Caco-2 (cell line): ENCODE measurements around the gene RNF2. TPM values are rescaled to one million over a fixed set of nuclear protein-coding genes. Genes with fewer than 3 reads are reported as not detected.

Source experiments
- BruUV-seq: library from RNA; stranded (reverse); fragments of 400-500 nt; replicated peaks from 2 replicates; lab custom pipeline; 2021; lab: Mats Ljungman, UMichigan
- CTCF ChIA-PET: fragments of 300-600 bp; sonication (Branson Sonifier 250); formaldehyde crosslinking; loops from one replicate; lab custom pipeline; 2022; ENCODE audit warnings: antibody characterized with exemption; lab: Charles Lee
- POLR2A ChIA-PET: fragments of 300-600 bp; sonication (Branson Sonifier 250); formaldehyde crosslinking; loops from one replicate; lab custom pipeline; 2022; ENCODE audit warnings: antibody characterized with exemption; lab: Charles Lee
- DNase-seq, 2 experiments: peaks; one replicate each; pipeline versions ENCODE4 v3.0.0 to v3.0.0-alpha.2; 2020 to 2022
- H3K27me3 ChIP-seq: replicated peaks from 2 replicates; pipeline ENCODE4 v1.6.0; 2011; ENCODE audit warnings: low read length; ENCODE audit not compliant: control insufficient read depth, insufficient read depth
- H3K36me3 ChIP-seq: 2 replicates; pipeline ENCODE4 v1.5.1; 2011; ENCODE audit warnings: low read length; ENCODE audit not compliant: control insufficient read depth, insufficient read depth
- H3K4me1 ChIP-seq: fragments of 250-450 bp; sonication (Bioruptor Pico); 2 replicates; pipeline ENCODE4 v1.5.1; 2020; ENCODE audit warnings: mild to moderate bottlenecking
- H3K4me3 ChIP-seq: 2 replicates; pipeline ENCODE4 v1.5.1; 2011; ENCODE audit warnings: low read depth, mild to moderate bottlenecking, control low read depth, low read length
- H3K9me3 ChIP-seq: fragments of 250-450 bp; sonication (Bioruptor Pico); 2 replicates; pipeline ENCODE4 v1.5.1; 2020; ENCODE audit warnings: mild to moderate bottlenecking, moderate library complexity
- H3K27ac Mint-ChIP-seq: one replicate; pipeline ENCODE4 v1.8.0; 2022; ENCODE audit warnings: mixed read lengths; ENCODE audit not compliant: unreplicated experiment
- H3K27me3 Mint-ChIP-seq: one replicate; pipeline ENCODE4 v1.8.0; 2022; ENCODE audit warnings: mixed read lengths; ENCODE audit not compliant: insufficient read depth, unreplicated experiment
- H3K36me3 Mint-ChIP-seq: one replicate; pipeline ENCODE4 v1.8.0; 2022; ENCODE audit warnings: mild to moderate bottlenecking, mixed read lengths; ENCODE audit not compliant: insufficient read depth, unreplicated experiment
- H3K4me1 Mint-ChIP-seq: one replicate; pipeline ENCODE4 v1.8.0; 2022; ENCODE audit warnings: low read depth, mixed read lengths; ENCODE audit not compliant: unreplicated experiment
- H3K4me3 Mint-ChIP-seq: one replicate; pipeline ENCODE4 v1.8.0; 2022; ENCODE audit warnings: mild to moderate bottlenecking, moderate library complexity, mixed read lengths; ENCODE audit not compliant: unreplicated experiment
- H3K9me3 Mint-ChIP-seq: one replicate; pipeline ENCODE4 v1.8.0; 2022; ENCODE audit warnings: mixed read lengths; ENCODE audit not compliant: unreplicated experiment
- intact Hi-C: fragments of 100-400 bp; cut with micrococcal nuclease; formaldehyde crosslinking; loops from one replicate; pipeline ENCODE4 v1.10.0; 2022; ENCODE audit not compliant: unreplicated experiment
- total RNA-seq: library from RNA; stranded (reverse); gene quantifications from 2 replicates; pipeline ENCODE4 v1.2.3, GENCODE V29; 2022
- TF ChIP-seq, protein P1 (sequence below), 2 experiments: fragments of 200-600 bp in 1 of 2; IDR thresholded peaks; 1 replicate in 1 of 2; 2 replicates in 1 of 2; pipeline versions ENCODE4 v1.5.1 to v1.8.0; 2011 to 2022; ENCODE audit warnings: antibody characterized with exemption in 1 of 2, control low read depth in 1 of 2, inconsistent platforms in 1 of 2, low read depth in 1 of 2, low read length in 1 of 2, mild to moderate bottlenecking in 1 of 2, moderate library complexity in 1 of 2; ENCODE audit not compliant: insufficient read depth in 1 of 2, severe bottlenecking in 1 of 2, unreplicated experiment in 1 of 2

Gene RNF2
- total RNA-seq, 1 experiment from 2014 or later: 31.7 TPM

- Mint-ChIP-seq H3K9me3 (no peaks in the 10 kb centered on the region), H3K27me3 (no peaks in the 10 kb centered on the region), H3K27ac (no peak overlapping the region), H3K36me3 (no peaks in the 10 kb centered on the region), H3K4me1 (no peaks in the 10 kb centered on the region), H3K4me3 (no peak overlapping the region)
- Histone ChIP-seq H3K36me3 (no peaks in the 10 kb centered on the region), H3K9me3 (no peaks in the 10 kb centered on the region), H3K4me1 (no peaks in the 10 kb centered on the region), H3K27me3 (no peaks in the 10 kb centered on the region), H3K4me3 (no peak overlapping the region)
- intact Hi-C loops: no loop called here
- ChIA-PET POLR2A (no interaction called here), CTCF (no interaction called here)
- no peak for DNase-seq
- TF ChIP-seq, protein P1, sequence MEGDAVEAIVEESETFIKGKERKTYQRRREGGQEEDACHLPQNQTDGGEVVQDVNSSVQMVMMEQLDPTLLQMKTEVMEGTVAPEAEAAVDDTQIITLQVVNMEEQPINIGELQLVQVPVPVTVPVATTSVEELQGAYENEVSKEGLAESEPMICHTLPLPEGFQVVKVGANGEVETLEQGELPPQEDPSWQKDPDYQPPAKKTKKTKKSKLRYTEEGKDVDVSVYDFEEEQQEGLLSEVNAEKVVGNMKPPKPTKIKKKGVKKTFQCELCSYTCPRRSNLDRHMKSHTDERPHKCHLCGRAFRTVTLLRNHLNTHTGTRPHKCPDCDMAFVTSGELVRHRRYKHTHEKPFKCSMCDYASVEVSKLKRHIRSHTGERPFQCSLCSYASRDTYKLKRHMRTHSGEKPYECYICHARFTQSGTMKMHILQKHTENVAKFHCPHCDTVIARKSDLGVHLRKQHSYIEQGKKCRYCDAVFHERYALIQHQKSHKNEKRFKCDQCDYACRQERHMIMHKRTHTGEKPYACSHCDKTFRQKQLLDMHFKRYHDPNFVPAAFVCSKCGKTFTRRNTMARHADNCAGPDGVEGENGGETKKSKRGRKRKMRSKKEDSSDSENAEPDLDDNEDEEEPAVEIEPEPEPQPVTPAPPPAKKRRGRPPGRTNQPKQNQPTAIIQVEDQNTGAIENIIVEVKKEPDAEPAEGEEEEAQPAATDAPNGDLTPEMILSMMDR (IDR thresholded peaks at IDR 0.05; ENCODE audit: insufficient read depth in 1 of 2, low read depth in 1 of 2, low read length in 1 of 2, severe bottlenecking in 1 of 2, unreplicated experiment in 1 of 2): no peak
- no TSS peak for BruUV-seq
Measured at GRCh38 chr1:185054365-185055060, 9.2 kb downstream of the RNF2 start.

DNA sequence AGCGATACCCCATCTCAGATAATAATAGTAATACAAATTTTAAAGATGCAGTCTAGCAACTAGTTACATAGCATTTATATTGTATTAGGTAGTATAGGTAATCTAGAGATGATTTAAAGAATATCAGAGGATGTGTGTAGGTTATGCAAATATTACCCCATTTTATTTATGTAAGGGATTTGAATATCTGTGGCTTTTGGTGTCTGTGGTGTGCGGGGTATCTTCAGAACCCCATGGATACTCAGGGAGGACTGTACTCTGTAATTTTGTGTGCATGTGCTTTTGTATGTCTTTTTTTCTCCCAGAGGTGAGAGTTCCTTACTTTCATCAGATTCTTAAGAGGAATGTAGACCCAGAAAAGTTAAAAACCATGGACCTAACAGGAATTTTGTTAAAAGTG is 12.8 kb downstream of the RNF2 start:
- no peaks in the 10 kb centered on the region for H3K27me3 ChIP-seq
- TF ChIP-seq, protein P1 (IDR thresholded peaks at IDR 0.05; ENCODE audit: insufficient read depth in 1 of 2, low read depth in 1 of 2, low read length in 1 of 2, severe bottlenecking in 1 of 2, unreplicated experiment in 1 of 2): no peak
- Mint-ChIP-seq H3K4me1 (no peaks in the 10 kb centered on the region), H3K36me3 (no peaks in the 10 kb centered on the region), H3K4me3 (no peak overlapping the region), H3K9me3 (no peaks in the 10 kb centered on the region), H3K27ac (no peak overlapping the region), H3K27me3 (no peaks in the 10 kb centered on the region)
- no peaks in the 10 kb centered on the region for H3K9me3 ChIP-seq
- H3K36me3 ChIP-seq: no peaks in the 10 kb centered on the region
- ChIA-PET CTCF (no interaction called here), POLR2A (no interaction called here)
- DNase-seq: no peak
- H3K4me1 ChIP-seq: no peaks in the 10 kb centered on the region
- intact Hi-C loops: no loop called here
- no peak overlapping the region for H3K4me3 ChIP-seq
- no TSS peak for BruUV-seq

GRCh38 chr1:185058876-185059275 is 13.5 kb downstream of the RNF2 start:
- ChIA-PET POLR2A (no interaction called here), CTCF (no interaction called here)
- intact Hi-C loops: no loop called here
- H3K27me3 Mint-ChIP-seq: no peaks in the 10 kb centered on the region
- TF ChIP-seq, protein P1 (IDR thresholded peaks at IDR 0.05; ENCODE audit: insufficient read depth in 1 of 2, low read depth in 1 of 2, low read length in 1 of 2, severe bottlenecking in 1 of 2, unreplicated experiment in 1 of 2): no peak
- H3K4me1 Mint-ChIP-seq: no peaks in the 10 kb centered on the region
- no peaks in the 10 kb centered on the region for H3K9me3 ChIP-seq
- no peaks in the 10 kb centered on the region for H3K4me1 ChIP-seq
- no TSS peak for BruUV-seq
- no peak overlapping the region for H3K4me3 Mint-ChIP-seq
- H3K27me3 ChIP-seq: no peaks in the 10 kb centered on the region
- no peaks in the 10 kb centered on the region for H3K36me3 ChIP-seq
- no peak overlapping the region for H3K4me3 ChIP-seq
- DNase-seq: no peak
- no peaks in the 10 kb centered on the region for H3K36me3 Mint-ChIP-seq
- H3K27ac Mint-ChIP-seq: no peak overlapping the region
- no peaks in the 10 kb centered on the region for H3K9me3 Mint-ChIP-seq
